DMS153 treated with DMSO at 0.1 percent for 48 hours (cell line): ENCODE results near the gene DCLK1.
A peak's percentile ranks its signal among the peaks of the same experiment; 100 is the strongest.
"Not testable (repeated sequence)": the region's sequence is repeated elsewhere in the genome, so short reads cannot be mapped to it uniquely, and the experiment has no call there.

ENCODE experiments used
- DNase-seq: peaks from one replicate; lab custom pipeline; 2025; ENCODE audit not compliant: unreplicated experiment; lab: John Stamatoyannopoulos, UW

The DCLK1 gene

GRCh38 chr13:35990196-35990595, 141.0 kb downstream of the DCLK1 start:
- no peak for DNase-seq

- DNase-seq, result no peak
Measured at GRCh38 chr13:35988648-35989081, 142.5 kb downstream of the DCLK1 start.

GRCh38 chr13:35987572-35988513, 143.3 kb downstream of the DCLK1 start:
- no peak for DNase-seq

GRCh38 chr13:35984776-35985453, 146.3 kb downstream of the DCLK1 start:
- DNase-seq, result peak; percentile 84

GRCh38 chr13:35984287-35984686, 146.9 kb downstream of the DCLK1 start:
- no peak for DNase-seq

GRCh38 chr13:35983703-35984102, 147.5 kb downstream of the DCLK1 start:
- DNase-seq, result not testable (repeated sequence)

- DNase-seq, result no peak
Measured at GRCh38 chr13:35983206-35983605, 148.0 kb downstream of the DCLK1 start.

- DNase-seq, result no peak
Measured at GRCh38 chr13:35979361-35979951, 151.7 kb downstream of the DCLK1 start.

- DNase-seq, result peak; percentile 33
Measured at GRCh38 chr13:35978607-35979316, 152.4 kb downstream of the DCLK1 start.

- no peak for DNase-seq
Measured at GRCh38 chr13:35977060-35977459, 154.1 kb downstream of the DCLK1 start.

- no peak for DNase-seq
Measured at GRCh38 chr13:35976126-35976525, 155.1 kb downstream of the DCLK1 start.

GRCh38 chr13:35966951-35967350, 164.2 kb downstream of the DCLK1 start:
- not testable (repeated sequence) for DNase-seq

- no peak for DNase-seq
Measured at GRCh38 chr13:35966024-35966423, 165.2 kb downstream of the DCLK1 start.

GRCh38 chr13:35965226-35965927, 165.8 kb downstream of the DCLK1 start:
- DNase-seq, result no peak

- no peak for DNase-seq
Measured at GRCh38 chr13:35964863-35965180, 166.4 kb downstream of the DCLK1 start.

GRCh38 chr13:35964011-35964862, 166.9 kb downstream of the DCLK1 start:
- no peak for DNase-seq

GRCh38 chr13:35961461-35962220, 169.5 kb downstream of the DCLK1 start:
- no peak for DNase-seq

GRCh38 chr13:35961002-35961401, 170.2 kb downstream of the DCLK1 start:
- no peak for DNase-seq

GRCh38 chr13:35957996-35958395, 173.2 kb downstream of the DCLK1 start:
- no peak for DNase-seq
